Testis (tissue), 2 donors: ENCODE results near the gene GPR35.

Source experiments
- POLR2A ChIP-seq: fragments of 450-650 bp; IDR thresholded peaks from one replicate; pipeline ENCODE4 v1.6.1; 2017; ENCODE audit warnings: antibody characterized with exemption, mild to moderate bottlenecking, moderate library complexity
- TF ChIP-seq, protein P1 (sequence below), 3 experiments: fragments of 450-650 bp in 2 of 3; fragments of 200-600 bp in 1 of 3; sonication (generic) in 1 of 3; IDR thresholded peaks; one replicate each; pipeline ENCODE4 v1.5.1; 2016 to 2019; ENCODE audit warnings: antibody characterized with exemption in 3 of 3, mild to moderate bottlenecking in 2 of 3, moderate library complexity in 1 of 3

DNA sequence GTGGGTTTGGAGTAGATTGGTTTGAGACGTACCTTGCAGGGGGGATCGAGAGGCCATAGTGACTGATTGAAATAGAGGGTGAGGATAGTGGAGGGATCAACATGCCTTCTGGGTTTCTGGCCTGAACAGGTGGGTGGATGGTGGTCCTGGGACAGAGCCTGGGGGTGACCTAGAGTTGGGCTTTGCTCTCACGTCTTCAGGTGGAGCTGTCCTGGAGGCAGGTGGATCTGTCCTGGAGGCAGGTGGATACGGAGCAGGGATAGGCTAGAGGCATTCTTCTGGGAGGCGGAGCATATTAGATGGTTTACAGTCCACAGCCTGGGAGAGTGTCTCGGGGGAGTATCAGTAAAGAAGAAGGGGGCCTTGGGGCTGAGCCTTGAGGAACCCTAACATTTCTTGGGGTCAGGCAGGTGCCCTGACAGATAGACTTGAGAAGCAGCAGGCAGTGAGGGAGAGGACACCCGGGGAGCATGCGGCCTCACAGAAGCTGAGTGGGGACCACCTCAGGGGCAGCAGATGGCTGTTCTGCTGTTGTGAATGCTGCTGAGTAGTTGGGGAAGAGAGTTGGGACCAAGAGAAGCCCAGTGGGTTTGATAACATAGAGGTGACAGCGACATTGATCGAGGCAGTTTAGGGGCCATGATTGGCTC, 37.1 kb upstream of the GPR35 start:
- TF ChIP-seq, protein P1, sequence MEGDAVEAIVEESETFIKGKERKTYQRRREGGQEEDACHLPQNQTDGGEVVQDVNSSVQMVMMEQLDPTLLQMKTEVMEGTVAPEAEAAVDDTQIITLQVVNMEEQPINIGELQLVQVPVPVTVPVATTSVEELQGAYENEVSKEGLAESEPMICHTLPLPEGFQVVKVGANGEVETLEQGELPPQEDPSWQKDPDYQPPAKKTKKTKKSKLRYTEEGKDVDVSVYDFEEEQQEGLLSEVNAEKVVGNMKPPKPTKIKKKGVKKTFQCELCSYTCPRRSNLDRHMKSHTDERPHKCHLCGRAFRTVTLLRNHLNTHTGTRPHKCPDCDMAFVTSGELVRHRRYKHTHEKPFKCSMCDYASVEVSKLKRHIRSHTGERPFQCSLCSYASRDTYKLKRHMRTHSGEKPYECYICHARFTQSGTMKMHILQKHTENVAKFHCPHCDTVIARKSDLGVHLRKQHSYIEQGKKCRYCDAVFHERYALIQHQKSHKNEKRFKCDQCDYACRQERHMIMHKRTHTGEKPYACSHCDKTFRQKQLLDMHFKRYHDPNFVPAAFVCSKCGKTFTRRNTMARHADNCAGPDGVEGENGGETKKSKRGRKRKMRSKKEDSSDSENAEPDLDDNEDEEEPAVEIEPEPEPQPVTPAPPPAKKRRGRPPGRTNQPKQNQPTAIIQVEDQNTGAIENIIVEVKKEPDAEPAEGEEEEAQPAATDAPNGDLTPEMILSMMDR (IDR thresholded peaks at IDR 0.05): no peak
- TF ChIP-seq POLR2A: no peak
